SK-N-SH (cell line): ENCODE measurements around the gene TUFM. TPM values are rescaled to one million over a fixed set of nuclear protein-coding genes. Genes with fewer than 3 reads are reported as not detected.

Experiments used
- CTCF ChIA-PET: fragments of 300-600, 350-600 bp; formaldehyde crosslinking; extraction: SDS; loops from one replicate; lab custom pipeline; 2021; lab: Yijun Ruan, JAX
- POLR2A ChIA-PET: fragments of 350-600 bp; sonication (Branson Sonifier 250); formaldehyde crosslinking; extraction: SDS; loops from one replicate; lab custom pipeline; 2020; ENCODE audit warnings: antibody characterized with exemption, inconsistent platforms; lab: Yijun Ruan, JAX
- DNase-seq: peaks from one replicate; pipeline ENCODE4 v3.0.0; 2012
- H2AFZ ChIP-seq: fragments of 200-600 bp; sonication (generic); 2 replicates; pipeline ENCODE4 v1.8.1; 2016; ENCODE audit warnings: antibody characterized with exemption, mild to moderate bottlenecking, low read depth
- H3F3A ChIP-seq: fragments of 200-600 bp; sonication (generic); replicated peaks from 2 replicates; pipeline ENCODE3; 2016; ENCODE audit warnings: antibody characterized with exemption, mild to moderate bottlenecking; ENCODE audit not compliant: insufficient read depth
- H3K27ac ChIP-seq, 2 experiments: fragments of 200-500 bp in 1 of 2; fragments of 200-600 bp in 1 of 2; sonication (Bioruptor generic) in 1 of 2; sonication (generic), shearing (Covaris generic) in 1 of 2; 2 replicates each; pipeline versions ENCODE4 v1.5.1 to v1.6.1; 2014 to 2016; ENCODE audit warnings: low read depth in 2 of 2, inconsistent platforms in 1 of 2, low read length in 1 of 2, mild to moderate bottlenecking in 1 of 2, mixed read lengths in 1 of 2
- H3K27me3 ChIP-seq: fragments of 200-600 bp; sonication (generic), shearing (Covaris generic); 2 replicates; pipeline ENCODE4 v1.6.1; 2016; ENCODE audit warnings: mixed run types; ENCODE audit not compliant: insufficient read depth
- H3K36me3 ChIP-seq, 2 experiments: fragments of 200-500 bp in 1 of 2; fragments of 200-600 bp in 1 of 2; sonication (Bioruptor generic) in 1 of 2; sonication (generic) in 1 of 2; replicated peaks in 1 of 2; 2 replicates each; pipeline versions ENCODE3 to v1.5.1; 2014 to 2016; ENCODE audit warnings: low read length in 1 of 2, mild to moderate bottlenecking in 1 of 2; ENCODE audit not compliant: insufficient read depth in 2 of 2, control insufficient read depth in 1 of 2
- H3K4me1 ChIP-seq, 2 experiments: fragments of 200-500 bp in 1 of 2; fragments of 200-600 bp in 1 of 2; sonication (Bioruptor generic) in 1 of 2; sonication (generic), shearing (Covaris generic) in 1 of 2; 2 replicates each; pipeline versions ENCODE4 v1.5.1 to v1.6.1; 2014 to 2016; ENCODE audit warnings: low read depth in 1 of 2, low read length in 1 of 2, mixed run types in 1 of 2; ENCODE audit not compliant: insufficient read depth in 2 of 2, control insufficient read depth in 1 of 2
- H3K4me2 ChIP-seq: fragments of 200-600 bp; sonication (generic), shearing (Covaris generic); 2 replicates; pipeline ENCODE4 v1.6.1; 2017; ENCODE audit warnings: mixed run types
- H3K4me3 ChIP-seq, 2 experiments: fragments of 200-500 bp in 1 of 2; fragments of 200-600 bp in 1 of 2; sonication (Bioruptor generic) in 1 of 2; sonication (generic), shearing (Covaris generic) in 1 of 2; 2 replicates each; pipeline versions ENCODE4 v1.5.1 to v1.8.1; 2014 to 2016; ENCODE audit warnings: low read depth in 2 of 2, inconsistent platforms in 1 of 2, low read length in 1 of 2, mild to moderate bottlenecking in 1 of 2, mixed read lengths in 1 of 2, moderate library complexity in 1 of 2
- H3K79me2 ChIP-seq: fragments of 200-600 bp; sonication (generic); 2 replicates; pipeline ENCODE4 v1.8.1; 2017; ENCODE audit warnings: mild to moderate bottlenecking; ENCODE audit not compliant: insufficient read depth
- H3K9ac ChIP-seq: fragments of 200-600 bp; sonication (generic); 2 replicates; pipeline ENCODE4 v1.6.1; 2017; ENCODE audit warnings: mixed run types
- H3K9me2 ChIP-seq: fragments of 200-600 bp; sonication (generic); 2 replicates; pipeline ENCODE4 v1.6.1; 2017; ENCODE audit warnings: mixed run types
- H3K9me3 ChIP-seq: fragments of 200-600 bp; sonication (generic); 2 replicates; pipeline ENCODE4 v1.6.1; 2017; ENCODE audit warnings: mixed run types, mild to moderate bottlenecking, moderate library complexity
- H4K20me1 ChIP-seq: fragments of 200-600 bp; sonication (generic); 2 replicates; pipeline ENCODE4 v1.6.1; 2017; ENCODE audit warnings: mild to moderate bottlenecking, mixed run types; ENCODE audit not compliant: insufficient read depth
- CHD2 ChIP-seq: fragments of 150-350 bp; IDR thresholded peaks from 2 replicates; pipeline ENCODE4 v1.6.1; 2018; ENCODE audit warnings: low read length; ENCODE audit not compliant: partially characterized antibody
- FOXM1 ChIP-seq: IDR thresholded peaks from 2 replicates; pipeline ENCODE4 v1.4.0; 2012; ENCODE audit warnings: low read depth, mild to moderate bottlenecking
- RXRA ChIP-seq: IDR thresholded peaks from 2 replicates; pipeline ENCODE4 v1.4.0; 2012; ENCODE audit warnings: low read depth, mild to moderate bottlenecking, borderline replicate concordance
- TCF12 ChIP-seq: IDR thresholded peaks from 2 replicates; pipeline ENCODE4 v1.4.0; 2012
- TEAD4 ChIP-seq: IDR thresholded peaks from 2 replicates; pipeline ENCODE4 v1.4.0; 2012; ENCODE audit warnings: mild to moderate bottlenecking, borderline replicate concordance; ENCODE audit not compliant: insufficient read depth
- WGBS: methylation state at CpG from one replicate; pipeline ENCODE4 v1.1.6; 2017; ENCODE audit warnings: low lambda C conversion rate; 5-methylcytosine and 5-hydroxymethylcytosine counted together
- polyA plus RNA-seq, 3 experiments: library from polyadenylated mRNA; depleted of rRNA; stranded (reverse); fragments of >200 nt; gene quantifications; 2 replicates each; pipeline ENCODE4 v1.2.3, GENCODE V29; 2012
- TF ChIP-seq, protein P1 (sequence below): IDR thresholded peaks from 2 replicates; pipeline ENCODE4 v1.6.1; 2012; ENCODE audit warnings: mild to moderate bottlenecking, low read depth, low read length, moderate library complexity
- TF ChIP-seq, protein P2 (sequence below): fragments of 150-350 bp; IDR thresholded peaks from 2 replicates; pipeline ENCODE4 v1.6.1; 2016; ENCODE audit warnings: mild to moderate bottlenecking, low read depth, low read length
- TF ChIP-seq, protein P3 (sequence below): IDR thresholded peaks from 2 replicates; pipeline ENCODE4 v1.4.0; 2012; ENCODE audit warnings: low read depth
- TF ChIP-seq, protein P4 (sequence below): IDR thresholded peaks from 2 replicates; pipeline ENCODE4; 2012

TUFM gene
- polyA plus RNA-seq, 1 of the 3 experiments (the other 2 are of a cell fraction) = 358 TPM

DNA sequence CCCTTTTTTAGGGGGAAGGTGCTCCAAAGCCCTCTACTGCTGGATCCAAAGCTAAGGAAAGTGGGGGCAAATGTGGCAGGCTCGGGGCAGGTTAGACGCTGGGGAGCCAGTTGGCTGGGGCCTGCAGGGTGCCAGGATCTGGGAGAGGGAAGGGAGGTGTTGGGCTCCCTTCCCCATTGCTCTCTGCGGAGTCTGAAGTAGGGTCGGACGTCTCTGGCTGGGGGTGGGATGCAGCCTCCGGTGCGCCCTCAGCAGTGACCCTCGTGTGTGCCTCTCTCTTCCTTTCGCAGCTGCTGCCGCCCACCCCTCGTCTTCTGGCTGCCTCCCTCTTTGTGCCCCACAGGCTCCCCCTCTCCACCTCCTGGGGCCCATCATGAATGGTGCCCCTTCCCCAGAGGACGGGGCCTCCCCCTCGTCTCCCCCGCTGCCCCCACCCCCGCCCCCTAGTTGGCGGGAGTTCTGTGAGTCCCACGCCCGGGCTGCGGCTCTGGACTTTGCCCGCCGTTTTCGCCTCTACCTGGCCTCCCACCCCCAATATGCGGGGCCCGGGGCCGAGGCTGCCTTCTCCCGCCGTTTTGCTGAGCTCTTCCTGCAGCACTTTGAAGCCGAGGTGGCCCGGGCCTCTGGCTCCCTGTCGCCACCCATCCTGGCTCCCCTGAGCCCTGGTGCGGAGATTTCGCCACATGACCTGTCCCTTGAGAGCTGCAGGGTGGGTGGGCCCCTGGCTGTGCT, 19.7 kb upstream of the TUFM start:
- Histone ChIP-seq H3K27me3 (no peaks in the 10 kb centered on the region), H3K4me1 (peaks cover 13 to 14% of the 10 kb centered on the region in 2 experiments; a peak in 3 of 4 replicates), H3K9me2 (no peaks in the 10 kb centered on the region), H3K9me3 (no peaks in the 10 kb centered on the region), H3K9ac (no peak overlapping the region; the same call in 1 of the 2 replicates), H3K4me3 (no peak overlapping the region), H3K79me2 (peaks cover 54% of the 10 kb centered on the region), H3F3A (no peaks in the 10 kb centered on the region), H3K27ac (no peak overlapping the region), H2AFZ (no peak overlapping the region), H3K36me3 (peaks cover 12 to 31% of the 10 kb centered on the region in 2 experiments), H4K20me1 (0 out of 2 replicates have a peak, but pooled peaks cover 5% of the 10 kb centered on the region), H3K4me2 (peak overlapping the region; percentile 100; the same call in 1 of the 2 replicates)
- 93% methylated on average over 26 of the region's 32 CpGs for WGBS
- TF ChIP-seq TEAD4 (no peak), CHD2 (no peak), FOXM1 (no peak), TCF12 (no peak), RXRA (no peak)
- TF ChIP-seq, protein P1, sequence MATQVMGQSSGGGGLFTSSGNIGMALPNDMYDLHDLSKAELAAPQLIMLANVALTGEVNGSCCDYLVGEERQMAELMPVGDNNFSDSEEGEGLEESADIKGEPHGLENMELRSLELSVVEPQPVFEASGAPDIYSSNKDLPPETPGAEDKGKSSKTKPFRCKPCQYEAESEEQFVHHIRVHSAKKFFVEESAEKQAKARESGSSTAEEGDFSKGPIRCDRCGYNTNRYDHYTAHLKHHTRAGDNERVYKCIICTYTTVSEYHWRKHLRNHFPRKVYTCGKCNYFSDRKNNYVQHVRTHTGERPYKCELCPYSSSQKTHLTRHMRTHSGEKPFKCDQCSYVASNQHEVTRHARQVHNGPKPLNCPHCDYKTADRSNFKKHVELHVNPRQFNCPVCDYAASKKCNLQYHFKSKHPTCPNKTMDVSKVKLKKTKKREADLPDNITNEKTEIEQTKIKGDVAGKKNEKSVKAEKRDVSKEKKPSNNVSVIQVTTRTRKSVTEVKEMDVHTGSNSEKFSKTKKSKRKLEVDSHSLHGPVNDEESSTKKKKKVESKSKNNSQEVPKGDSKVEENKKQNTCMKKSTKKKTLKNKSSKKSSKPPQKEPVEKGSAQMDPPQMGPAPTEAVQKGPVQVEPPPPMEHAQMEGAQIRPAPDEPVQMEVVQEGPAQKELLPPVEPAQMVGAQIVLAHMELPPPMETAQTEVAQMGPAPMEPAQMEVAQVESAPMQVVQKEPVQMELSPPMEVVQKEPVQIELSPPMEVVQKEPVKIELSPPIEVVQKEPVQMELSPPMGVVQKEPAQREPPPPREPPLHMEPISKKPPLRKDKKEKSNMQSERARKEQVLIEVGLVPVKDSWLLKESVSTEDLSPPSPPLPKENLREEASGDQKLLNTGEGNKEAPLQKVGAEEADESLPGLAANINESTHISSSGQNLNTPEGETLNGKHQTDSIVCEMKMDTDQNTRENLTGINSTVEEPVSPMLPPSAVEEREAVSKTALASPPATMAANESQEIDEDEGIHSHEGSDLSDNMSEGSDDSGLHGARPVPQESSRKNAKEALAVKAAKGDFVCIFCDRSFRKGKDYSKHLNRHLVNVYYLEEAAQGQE = no peak
- TF ChIP-seq, protein P2, sequence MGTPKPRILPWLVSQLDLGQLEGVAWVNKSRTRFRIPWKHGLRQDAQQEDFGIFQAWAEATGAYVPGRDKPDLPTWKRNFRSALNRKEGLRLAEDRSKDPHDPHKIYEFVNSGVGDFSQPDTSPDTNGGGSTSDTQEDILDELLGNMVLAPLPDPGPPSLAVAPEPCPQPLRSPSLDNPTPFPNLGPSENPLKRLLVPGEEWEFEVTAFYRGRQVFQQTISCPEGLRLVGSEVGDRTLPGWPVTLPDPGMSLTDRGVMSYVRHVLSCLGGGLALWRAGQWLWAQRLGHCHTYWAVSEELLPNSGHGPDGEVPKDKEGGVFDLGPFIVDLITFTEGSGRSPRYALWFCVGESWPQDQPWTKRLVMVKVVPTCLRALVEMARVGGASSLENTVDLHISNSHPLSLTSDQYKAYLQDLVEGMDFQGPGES = no peak
- TF ChIP-seq, protein P3, sequence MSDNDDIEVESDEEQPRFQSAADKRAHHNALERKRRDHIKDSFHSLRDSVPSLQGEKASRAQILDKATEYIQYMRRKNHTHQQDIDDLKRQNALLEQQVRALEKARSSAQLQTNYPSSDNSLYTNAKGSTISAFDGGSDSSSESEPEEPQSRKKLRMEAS = no peak
- TF ChIP-seq, protein P4, sequence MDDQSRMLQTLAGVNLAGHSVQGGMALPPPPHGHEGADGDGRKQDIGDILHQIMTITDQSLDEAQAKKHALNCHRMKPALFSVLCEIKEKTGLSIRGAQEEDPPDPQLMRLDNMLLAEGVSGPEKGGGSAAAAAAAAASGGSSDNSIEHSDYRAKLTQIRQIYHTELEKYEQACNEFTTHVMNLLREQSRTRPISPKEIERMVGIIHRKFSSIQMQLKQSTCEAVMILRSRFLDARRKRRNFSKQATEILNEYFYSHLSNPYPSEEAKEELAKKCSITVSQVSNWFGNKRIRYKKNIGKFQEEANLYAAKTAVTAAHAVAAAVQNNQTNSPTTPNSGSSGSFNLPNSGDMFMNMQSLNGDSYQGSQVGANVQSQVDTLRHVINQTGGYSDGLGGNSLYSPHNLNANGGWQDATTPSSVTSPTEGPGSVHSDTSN = no peak
- DNase-seq = no peak
- ChIA-PET CTCF (interaction anchor here (0.6 to 5.2 kb wide), 5 partner anchors 8 to 79 kb away, joined by 3 to 35 read pairs (median 6); partner anchors contain the start of gene TUFM), POLR2A (interaction anchor here (0.9 to 1.1 kb wide), 2 partner anchors 13 to 42 kb away, joined by 3 to 4 read pairs; no protein-coding TSS in a partner anchor)
